ENCODE measurements around the gene UBE2D1. TPM values are rescaled to one million over a fixed set of nuclear protein-coding genes. Genes with fewer than 3 reads are reported as not detected.

The UBE2D1 gene
- total and polyA plus RNA-seq, 2 of the 8 experiments (the other 6 are each of a cell fraction or from before 2014, with no cell fraction given): 21.2 to 33.5 TPM

- TF ChIP-seq, protein P1, sequence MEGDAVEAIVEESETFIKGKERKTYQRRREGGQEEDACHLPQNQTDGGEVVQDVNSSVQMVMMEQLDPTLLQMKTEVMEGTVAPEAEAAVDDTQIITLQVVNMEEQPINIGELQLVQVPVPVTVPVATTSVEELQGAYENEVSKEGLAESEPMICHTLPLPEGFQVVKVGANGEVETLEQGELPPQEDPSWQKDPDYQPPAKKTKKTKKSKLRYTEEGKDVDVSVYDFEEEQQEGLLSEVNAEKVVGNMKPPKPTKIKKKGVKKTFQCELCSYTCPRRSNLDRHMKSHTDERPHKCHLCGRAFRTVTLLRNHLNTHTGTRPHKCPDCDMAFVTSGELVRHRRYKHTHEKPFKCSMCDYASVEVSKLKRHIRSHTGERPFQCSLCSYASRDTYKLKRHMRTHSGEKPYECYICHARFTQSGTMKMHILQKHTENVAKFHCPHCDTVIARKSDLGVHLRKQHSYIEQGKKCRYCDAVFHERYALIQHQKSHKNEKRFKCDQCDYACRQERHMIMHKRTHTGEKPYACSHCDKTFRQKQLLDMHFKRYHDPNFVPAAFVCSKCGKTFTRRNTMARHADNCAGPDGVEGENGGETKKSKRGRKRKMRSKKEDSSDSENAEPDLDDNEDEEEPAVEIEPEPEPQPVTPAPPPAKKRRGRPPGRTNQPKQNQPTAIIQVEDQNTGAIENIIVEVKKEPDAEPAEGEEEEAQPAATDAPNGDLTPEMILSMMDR (IDR thresholded peaks at IDR 0.05; ENCODE audit: control extremely low read depth in 1 of 3, insufficient read depth in 1 of 3, low read depth in 1 of 3, low read length in 3 of 3): no peak
- no peak for TF ChIP-seq SAP30 (IDR thresholded peaks at IDR 0.05; ENCODE audit: insufficient read depth, insufficient replicate concordance, low read length)
These were observed 29.0 kb upstream of the UBE2D1 start (continued) for GRCh38 chr10:58305821-58306220.

All from H1 (cell line).